ENCODE data around the gene KRTAP12-4. TPM values are rescaled to one million over a fixed set of nuclear protein-coding genes. Genes with fewer than 3 reads are reported as not detected.
"Not testable (repeated sequence)": the region's sequence is repeated elsewhere in the genome, so short reads cannot be mapped to it uniquely, and the experiment has no call there.

The KRTAP12-4 gene
- total RNA-seq, 1 donor from 2014 or later, result not detected

DNA sequence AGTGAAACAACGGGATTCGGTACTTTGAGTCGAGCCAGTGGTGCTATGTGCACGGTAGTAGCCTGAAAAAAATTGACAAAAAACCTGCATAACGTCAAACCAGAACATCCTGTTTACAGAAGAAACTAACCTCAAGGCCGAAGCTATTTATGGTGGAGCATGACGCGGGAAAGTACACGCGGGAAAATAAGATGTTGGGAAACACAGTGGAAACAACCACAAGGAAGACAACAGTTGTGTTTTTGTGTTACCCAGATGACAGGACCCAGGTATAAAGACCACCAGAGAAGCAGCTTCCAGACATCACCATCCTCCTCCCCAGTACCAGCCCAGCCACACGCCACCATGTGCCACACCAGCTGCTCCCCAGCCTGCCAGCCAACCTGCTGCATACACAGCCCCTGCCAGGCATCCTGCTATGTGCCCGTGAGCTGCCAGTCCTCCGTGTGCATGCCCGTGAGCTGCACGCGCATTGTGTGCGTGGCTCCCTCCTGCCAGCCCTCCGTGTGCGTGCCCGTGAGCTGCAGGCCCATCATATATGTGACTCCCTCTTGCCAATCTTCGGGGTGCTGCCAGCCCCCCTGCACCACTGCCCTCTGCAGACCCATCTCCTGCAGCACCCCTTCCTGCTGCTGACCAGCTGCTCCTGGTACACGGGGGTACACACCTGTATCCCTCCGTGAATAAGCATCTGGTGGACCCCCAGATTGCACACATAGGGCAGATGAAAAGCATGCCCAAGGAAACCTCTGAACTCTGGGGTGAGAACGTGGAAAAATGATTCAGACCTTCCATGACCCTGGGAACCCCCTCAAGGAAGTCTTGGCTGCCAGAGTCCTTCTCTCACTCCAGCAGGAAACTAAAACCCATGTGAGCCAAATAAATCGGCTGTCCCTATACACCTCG is 3.4 kb upstream of the KRTAP12-4 start, which contains the start of gene KRTAP12-3:
Gene KRTAP12-3 (plus strand): TSS at position 298 of the 906 bp plus-strand sequence. CDS start 48 bp downstream, at position 346.
- DNase-seq (ENCODE audit: low spot score), result no peak

DNA sequence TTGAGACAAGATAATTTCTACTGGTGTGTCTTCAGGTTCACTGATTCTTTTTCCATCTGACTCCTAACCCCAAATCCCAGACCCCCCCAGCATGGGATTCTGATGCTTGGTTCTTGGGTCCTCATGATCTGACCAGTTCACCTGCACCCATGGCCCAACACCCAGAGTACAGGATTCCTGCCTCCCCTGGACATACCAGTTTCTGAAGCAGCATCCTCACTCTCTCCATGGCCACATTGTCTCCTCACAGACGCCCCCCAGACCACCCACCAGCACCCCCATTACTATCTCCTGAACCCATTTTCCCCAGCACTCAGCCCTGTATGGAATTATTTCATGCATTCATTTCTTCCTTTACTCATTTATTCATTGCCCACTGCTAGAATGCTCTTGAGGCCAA is 2.4 kb upstream of the KRTAP12-4 start:
- DNase-seq (ENCODE audit: low spot score), result no peak

DNA sequence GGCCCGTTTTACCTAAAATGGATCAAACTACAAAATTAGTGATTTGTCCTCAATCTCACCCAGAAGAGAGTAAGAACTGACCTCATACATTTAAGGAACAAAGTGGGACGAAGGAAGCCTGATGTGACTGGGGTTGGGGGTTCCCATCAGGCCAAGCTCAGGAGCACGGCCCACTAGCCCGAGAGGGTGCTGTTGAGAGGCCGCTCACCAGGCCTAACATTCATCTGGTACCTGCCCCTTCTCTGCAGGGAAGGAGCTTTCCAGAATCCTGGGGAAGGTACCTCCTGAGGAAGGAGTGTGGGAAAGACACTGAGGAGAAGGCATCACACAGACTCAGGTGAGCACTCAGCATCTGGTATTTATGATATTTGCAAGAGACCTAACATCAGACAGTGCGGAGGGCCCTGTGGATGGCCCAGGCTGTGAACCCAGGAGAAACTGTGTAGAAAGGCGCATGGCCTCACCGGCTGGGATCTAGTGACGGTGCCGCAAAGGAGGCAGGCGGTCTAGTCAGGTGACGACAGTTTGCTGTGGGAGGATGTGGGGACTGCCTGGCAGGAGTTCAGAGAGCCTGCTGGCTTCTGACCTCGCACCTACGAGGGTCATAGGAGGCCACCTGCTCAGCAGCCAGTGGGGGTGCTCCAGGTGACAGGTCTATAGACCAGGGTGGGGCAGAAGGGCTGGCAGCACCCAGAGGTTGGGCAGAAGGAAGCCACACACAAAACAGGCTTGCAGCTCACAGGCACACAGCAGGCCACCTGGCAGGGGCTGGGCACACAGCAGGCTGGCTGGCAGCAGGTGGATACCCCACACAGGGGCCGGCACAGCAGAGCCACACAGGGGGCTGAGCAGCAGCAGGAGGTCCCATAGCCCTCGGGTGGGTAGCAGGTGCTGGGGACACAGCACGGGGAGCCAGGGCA is 543 bp downstream of the KRTAP12-4 start:
- no peak for DNase-seq (ENCODE audit: low spot score)

DNA sequence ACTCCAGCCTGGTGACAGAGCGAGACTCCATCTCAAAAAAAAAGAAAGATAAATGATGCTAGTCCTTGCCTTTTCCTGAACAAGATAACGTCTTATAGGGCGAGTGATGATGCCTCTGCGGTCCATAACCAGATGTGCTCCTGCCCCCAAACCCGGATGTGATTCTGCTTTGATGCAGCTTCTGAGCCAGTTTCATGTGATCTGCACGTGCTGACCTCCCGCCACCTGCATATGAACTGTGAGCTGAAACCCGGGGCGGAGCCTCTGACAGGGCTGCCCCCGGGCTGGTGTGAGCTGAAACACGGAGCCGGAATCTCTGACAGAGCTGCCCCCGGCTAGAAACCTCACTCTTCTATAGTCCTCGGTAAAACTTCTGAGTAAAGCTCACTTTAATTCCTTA is 1.3 kb downstream of the KRTAP12-4 start:
- no peak for DNase-seq (ENCODE audit: low spot score)

DNA sequence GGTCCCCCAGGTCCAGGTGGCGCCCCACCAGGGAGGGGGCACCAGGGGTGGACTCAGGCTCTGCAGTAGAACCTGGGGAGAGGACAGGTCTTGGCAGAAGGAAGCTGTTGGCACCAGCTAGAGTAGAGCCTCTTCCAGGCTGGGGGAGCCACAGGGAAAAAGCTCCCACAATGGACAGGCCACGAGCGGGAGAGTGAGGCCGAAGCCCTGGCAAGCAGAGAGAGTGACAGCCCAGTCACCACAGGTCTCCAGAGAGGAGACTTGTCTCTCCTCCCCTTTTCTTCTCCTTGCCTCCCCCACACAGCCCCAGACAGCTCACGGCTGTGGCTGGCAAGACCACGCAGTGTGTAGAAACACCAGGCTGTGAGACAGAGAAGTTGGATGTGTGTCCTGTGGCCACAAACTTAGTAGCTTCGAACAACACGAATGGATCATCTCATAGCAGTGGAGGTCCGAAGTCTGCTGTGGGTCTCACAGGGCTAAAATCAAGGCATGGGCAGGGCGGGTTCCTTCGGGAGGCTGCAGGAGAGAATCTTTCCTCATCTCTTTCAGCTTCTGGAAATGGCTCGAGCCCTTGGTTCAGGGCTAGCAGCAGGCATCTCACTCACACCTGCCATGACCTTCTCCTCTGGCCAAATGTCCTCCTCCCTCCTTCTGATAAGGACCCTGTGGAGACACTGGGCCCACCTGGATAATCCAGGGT is 3.3 kb downstream of the KRTAP12-4 start:
- no peak for DNase-seq (ENCODE audit: low spot score)

DNA sequence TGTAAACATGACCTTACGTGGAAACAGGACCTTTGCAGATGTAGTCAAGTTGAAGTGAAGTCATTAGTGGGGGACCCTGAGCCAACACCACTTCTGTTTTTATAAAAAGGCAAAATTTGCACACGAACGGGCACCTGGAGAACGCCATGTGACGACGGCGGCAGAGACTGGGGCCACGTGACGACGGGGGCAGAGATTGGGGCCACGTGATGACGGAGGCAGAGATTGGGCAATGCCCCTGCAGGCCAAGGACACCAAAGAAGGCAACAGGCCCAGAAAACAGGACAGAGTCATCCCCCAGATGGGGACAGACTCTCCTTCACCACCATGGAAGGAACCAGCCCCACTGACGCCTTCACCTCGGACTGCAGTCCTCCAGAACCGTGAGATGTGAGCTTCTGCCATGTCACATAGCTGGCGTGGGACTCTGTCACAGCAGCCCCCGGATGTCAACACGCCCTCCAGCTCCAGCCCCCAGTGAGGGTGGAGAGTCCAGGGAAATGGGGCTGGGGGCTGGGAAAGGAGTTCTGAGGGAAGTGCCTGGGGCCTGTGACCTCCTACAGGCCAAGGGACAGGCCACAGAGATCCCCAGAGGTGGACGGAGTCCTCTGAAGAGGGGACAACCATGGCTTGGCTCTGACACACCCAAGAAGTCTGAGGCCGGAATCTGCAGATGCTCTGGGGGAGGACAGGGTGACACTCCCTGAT is 4.0 kb downstream of the KRTAP12-4 start:
- no peak for DNase-seq (ENCODE audit: low spot score)

DNA sequence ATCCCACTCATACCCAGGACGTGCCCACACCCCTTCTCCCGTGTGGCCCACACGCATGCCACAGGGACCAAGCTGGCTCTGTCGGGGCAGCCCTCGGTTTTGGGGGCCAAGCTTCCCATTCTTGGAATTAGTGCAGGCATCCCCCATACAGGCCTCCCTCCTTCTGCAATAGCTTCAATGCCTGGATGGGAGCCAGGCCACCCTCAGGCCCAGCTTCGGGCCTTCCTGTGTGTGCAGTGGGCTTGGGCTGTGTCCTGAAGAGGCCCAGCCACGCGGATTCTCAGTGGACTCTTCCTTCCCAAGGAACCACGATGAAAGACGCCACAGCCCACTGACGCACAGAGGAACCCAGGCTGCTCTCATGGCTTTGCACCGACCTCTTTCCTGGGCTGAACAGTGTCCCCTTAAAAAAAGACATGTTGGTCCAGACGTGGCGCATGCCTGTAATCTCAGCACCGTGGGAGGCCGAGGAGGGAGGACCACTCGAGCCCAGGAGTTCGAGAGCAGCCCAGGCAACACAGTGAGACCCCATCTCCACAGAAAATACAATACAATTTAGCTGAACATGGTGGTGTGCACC is 4.8 kb downstream of the KRTAP12-4 start:
- no peak for DNase-seq (ENCODE audit: low spot score)

DNA sequence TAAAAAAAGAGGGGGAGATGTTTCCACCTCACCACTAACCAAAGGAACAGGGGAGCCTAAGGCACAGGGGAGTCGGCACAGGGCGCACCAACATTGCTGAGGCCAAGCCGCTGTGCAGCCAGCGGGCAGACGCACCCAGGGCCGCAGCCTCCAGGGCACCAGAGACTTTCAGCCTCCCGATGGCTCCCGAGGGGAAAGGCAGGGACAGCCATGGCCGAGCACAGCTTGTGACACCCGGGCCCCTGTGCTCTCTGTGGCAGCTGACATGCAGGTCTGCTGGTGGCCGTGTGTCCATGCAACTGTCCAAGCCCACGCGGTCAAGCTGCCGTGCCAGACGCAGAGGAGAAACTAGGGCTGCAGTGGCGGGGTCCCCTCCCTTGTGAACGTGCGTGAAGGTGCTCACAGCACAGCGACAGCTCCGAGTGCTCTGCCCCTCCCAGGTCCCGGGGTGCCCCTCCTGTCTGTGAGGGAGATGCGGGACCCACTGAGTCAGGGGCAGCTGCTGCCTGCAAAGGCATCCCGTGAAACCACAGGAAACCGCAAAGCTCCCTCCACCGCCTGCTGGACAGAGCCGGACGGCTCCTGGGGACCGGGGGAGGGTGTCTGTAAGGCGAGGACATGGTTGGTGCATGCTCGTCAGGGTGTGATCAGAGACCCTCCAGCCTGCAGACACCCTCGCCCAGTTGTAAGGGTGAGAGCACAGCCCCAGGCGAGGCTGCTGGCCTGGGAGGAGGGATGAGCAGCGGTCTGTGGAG is 5.7 kb downstream of the KRTAP12-4 start:
- DNase-seq (ENCODE audit: low spot score), result no peak

DNA sequence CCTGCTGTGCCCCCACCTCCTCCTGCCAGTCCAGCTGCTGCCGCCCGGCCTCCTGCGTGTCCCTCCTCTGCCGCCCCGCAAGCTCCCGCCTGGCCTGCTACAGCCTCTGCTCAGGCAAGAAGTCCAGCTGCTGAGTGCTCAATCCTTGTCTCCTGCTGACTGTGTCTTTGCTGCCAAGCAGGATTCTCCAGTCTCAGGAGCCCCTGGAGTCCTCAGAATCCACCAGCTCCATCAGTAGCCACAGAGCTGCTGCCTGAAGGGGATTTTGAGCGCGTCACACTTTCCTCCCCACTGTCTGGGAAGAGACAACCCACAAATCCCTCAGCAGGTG is 7.3 kb downstream of the KRTAP12-4 start:
- no peak for DNase-seq (ENCODE audit: low spot score)

DNA sequence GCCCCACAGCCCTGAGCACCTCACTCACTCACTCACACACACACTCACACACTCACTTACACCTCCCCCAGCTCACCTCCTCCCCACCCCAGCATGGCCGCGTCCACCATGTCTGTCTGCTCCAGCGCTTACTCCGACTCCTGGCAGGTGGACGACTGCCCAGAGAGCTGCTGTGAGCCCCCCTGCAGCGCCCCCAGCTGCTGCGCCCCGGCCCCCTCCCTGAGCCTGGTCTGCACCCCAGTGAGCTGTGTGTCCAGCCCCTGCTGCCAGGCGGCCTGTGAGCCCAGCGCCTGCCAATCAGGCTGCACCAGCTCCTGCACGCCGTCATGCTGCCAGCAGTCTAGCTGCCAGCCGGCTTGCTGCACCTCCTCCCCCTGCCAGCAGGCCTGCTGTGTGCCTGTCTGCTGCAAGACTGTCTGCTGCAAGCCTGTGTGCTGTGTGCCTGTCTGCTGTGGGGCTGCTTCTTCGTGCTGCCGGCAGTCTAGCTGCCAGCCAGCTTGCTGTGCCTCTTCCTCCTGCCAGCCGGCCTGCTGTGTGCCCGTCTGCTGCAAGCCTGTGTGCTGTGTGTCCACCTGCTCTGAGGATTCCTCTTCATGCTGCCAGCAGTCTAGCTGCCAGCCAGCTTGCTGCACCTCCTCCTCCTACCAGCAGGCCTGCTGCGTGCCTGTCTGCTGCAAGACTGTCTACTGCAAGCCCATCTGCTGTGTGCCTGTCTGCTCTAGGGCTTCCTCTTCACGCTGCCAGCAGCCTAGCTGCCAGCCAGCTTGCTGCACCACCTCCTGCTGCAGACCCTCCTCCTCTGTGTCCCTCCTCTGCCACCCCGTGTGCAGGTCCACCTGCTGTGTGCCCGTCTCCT is 7.9 kb downstream of the KRTAP12-4 start, which contains the start of gene KRTAP10-11:
Gene KRTAP10-11 (plus strand): TSS at position 49 of the 856 bp plus-strand sequence. CDS start 45 bp downstream, at position 94.
- not testable (repeated sequence) for DNase-seq (ENCODE audit: low spot score)

DNA sequence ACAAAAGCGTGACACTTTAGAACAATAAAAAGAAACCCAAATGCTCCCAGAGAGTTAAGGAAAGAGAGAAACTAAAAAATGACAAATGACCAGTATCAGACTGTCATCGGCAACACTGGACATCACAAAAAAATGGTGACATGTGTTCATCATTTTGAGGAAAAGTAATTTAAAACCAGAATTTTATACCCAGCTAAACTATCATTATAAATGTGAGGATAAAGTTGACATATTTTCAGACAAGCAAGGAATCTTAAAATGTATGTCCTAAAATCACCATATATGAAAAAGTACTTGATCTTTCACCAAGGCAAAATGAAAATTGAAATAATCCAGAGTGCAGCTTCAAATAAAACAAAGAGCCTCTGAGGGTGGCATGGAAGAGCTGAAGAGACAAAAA is 9.6 kb downstream of the KRTAP12-4 start:
- DNase-seq (ENCODE audit: low spot score), result no peak

DNA sequence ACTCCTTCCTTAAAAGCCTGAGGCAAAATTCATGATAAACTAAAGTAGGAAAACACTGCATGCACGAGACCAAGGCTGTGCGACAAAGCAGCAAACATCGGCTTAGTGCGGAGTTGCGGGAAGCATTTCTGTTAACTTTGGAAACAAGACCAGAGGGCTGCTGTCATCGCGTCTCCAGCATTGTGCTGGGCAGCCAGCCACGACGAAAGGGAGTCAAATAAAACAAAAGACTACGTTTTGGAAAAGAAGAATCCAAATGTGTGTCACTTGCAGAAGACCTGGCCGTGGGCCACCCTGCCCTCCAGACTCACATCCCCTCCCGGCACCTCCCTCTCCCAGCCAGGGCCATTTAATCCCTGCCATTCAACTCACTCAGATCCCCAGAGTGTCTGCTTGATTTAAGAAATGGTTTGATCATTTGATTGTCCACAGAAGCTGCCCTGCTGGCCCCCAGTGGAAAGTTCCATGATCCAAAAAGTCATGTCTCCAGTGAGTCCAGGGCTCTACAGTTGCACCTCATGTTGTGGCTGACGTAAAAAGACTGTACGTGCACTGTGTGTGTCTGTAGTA is 10.6 kb downstream of the KRTAP12-4 start:
- no peak for DNase-seq (ENCODE audit: low spot score)

DNA sequence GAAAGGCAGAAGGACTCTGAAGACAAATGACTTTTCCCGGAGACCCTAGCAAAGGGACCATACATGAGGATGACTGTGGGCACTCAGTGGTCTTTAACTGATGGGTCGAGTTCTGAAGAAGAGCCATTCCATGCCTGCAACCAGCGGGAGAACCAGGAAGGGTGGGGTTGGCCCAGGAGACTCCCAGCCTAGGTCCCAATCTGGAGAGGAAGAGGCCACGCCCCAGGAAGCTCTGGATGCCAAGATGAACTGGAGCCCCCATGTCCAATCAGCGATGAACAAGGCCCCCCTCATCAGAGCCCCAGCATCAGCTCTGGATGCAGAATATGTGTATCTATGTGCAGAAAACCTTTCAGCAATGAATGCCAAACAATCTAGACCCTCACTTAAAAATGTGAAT is 13.7 kb downstream of the KRTAP12-4 start:
- DNase-seq (ENCODE audit: low spot score), result no peak

DNA sequence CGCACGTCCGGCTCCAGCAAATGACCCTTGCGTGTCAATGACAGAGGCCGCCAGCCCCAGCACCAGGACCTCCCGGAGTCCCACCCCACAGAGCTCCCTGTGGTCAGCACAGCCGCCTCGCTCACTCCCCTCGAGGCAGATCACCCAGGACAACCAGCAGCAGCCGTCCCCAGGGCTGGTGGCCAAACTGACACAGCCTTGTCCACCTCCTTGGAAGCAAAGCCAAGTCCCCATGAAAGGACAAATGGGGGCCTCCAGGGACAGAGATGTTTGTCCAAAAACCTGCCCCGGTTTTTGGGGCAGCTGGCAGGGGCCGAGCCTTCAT is 15.2 kb downstream of the KRTAP12-4 start:
- DNase-seq (ENCODE audit: low spot score), result no peak

DNA sequence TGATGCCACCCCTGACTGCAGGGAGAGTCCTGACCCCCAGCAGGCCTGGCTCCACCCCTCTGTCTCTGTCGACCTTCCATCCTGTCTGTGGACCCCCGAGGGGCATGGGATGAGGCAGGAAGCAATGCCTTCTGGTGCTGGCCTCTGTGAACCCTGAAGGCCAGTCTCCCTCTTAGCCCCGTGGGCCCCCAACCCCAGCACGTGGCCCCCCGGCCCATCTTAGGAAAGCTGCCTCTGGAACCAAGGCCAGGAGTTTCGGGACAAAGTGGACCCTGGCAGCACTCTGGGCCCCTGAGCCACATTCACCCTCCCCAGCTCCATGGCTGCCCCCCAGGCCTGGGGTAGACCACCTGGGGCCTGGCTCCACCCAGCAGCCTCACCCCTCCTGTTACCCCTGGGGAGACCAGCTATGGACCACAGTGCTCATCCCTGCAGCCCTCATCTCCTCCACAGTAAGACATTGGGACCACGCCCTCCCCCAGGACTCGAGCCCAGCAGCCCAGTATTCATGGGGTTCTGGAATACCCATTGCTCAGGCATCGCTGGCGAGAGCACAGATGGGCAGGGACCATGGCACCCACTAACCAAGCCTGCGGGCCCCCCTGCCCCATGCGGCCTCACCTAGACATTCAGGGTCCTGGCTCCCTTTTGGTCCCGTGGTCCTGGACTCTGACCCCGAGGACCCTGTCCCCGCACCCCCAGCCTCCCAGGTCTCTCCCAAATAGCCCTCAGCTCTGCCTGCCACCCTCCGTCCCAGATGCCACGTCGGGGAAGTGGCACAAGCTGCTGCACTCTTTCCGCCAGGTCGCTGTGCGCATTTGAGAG is 15.7 kb downstream of the KRTAP12-4 start:
- not testable (repeated sequence) for DNase-seq (ENCODE audit: low spot score)

DNA sequence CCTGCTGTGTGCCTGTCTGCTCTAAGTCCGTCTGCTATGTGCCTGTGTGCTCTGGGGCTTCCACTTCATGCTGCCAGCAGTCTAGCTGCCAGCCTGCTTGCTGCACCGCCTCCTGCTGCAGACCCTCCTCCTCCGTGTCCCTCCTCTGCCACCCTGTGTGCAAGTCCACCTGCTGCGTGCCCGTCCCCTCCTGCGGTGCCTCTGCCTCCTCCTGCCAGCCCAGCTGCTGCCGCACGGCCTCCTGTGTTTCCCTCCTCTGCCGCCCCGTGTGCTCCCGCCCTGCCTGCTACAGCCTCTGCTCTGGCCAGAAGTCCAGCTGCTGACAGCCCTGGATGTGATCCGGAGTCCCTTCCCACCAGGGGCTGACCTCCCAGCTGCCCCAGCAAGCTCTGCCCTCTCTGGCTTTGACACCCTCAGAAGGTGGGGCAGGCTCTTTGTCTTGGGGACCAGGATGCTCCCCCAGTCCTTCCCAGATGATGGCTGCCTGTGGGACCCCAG is 16.6 kb downstream of the KRTAP12-4 start:
- DNase-seq (ENCODE audit: low spot score), result not testable (repeated sequence)

Data from mesenteric fat pad (tissue), 1 donor.